Activated T-cell treated with anti-CD3 and anti-CD28 coated beads, Interleukin-2, amount 50 U/mL, for 72 hours (primary cell): Measurements from ENCODE around the gene CPO. TPM values are rescaled to one million over a fixed set of nuclear protein-coding genes. Genes with fewer than 3 reads are reported as not detected.
"Not testable (repeated sequence)": the region's sequence is repeated elsewhere in the genome, so short reads cannot be mapped to it uniquely, and the experiment has no call there.

Source experiments
- ATAC-seq, 2 donors: fragments of 150-1000 bp; cut with Tn5 transposase; replicated peaks in 1 of 2; 2 replicates each; pipeline ENCODE4 v1.10.0; 2021; ENCODE audit warnings: moderate library complexity in 2 of 2, mild to moderate bottlenecking in 1 of 2
- DNase-seq, 2 donors: peaks; one replicate each; pipeline ENCODE4 v3.0.0; 2021 to 2022; ENCODE audit warnings: mixed read lengths in 1 of 2
- H3K27ac Mint-ChIP-seq: one replicate; pipeline ENCODE4 v1.8.0; 2022; ENCODE audit warnings: mild to moderate bottlenecking, moderate library complexity, mixed read lengths
- H3K27me3 Mint-ChIP-seq: one replicate; pipeline ENCODE4 v1.8.0; 2022; ENCODE audit warnings: low read depth, mixed read lengths
- H3K36me3 Mint-ChIP-seq, 2 donors: one replicate each; pipeline ENCODE4 v1.8.0; 2022; ENCODE audit warnings: mixed read lengths in 2 of 2, mild to moderate bottlenecking in 1 of 2; ENCODE audit not compliant: insufficient read depth in 2 of 2
- H3K4me1 Mint-ChIP-seq: one replicate; pipeline ENCODE4 v1.8.0; 2022; ENCODE audit warnings: low read depth, mixed read lengths
- H3K4me3 Mint-ChIP-seq, 2 donors: one replicate each; pipeline ENCODE4 v1.8.0; 2022; ENCODE audit warnings: mild to moderate bottlenecking in 2 of 2, mixed read lengths in 2 of 2, moderate library complexity in 2 of 2
- H3K9me3 Mint-ChIP-seq, 2 donors: one replicate each; pipeline ENCODE4 v1.8.0; 2022; ENCODE audit warnings: mixed read lengths in 2 of 2
- total RNA-seq, 2 donors: library from RNA; stranded (reverse); gene quantifications; one replicate each; pipeline ENCODE4 v1.2.3, GENCODE V29; 2022

CPO gene
- total RNA-seq, 2 donors from 2014 or later: 0.21 TPM; not detected in 1

DNA sequence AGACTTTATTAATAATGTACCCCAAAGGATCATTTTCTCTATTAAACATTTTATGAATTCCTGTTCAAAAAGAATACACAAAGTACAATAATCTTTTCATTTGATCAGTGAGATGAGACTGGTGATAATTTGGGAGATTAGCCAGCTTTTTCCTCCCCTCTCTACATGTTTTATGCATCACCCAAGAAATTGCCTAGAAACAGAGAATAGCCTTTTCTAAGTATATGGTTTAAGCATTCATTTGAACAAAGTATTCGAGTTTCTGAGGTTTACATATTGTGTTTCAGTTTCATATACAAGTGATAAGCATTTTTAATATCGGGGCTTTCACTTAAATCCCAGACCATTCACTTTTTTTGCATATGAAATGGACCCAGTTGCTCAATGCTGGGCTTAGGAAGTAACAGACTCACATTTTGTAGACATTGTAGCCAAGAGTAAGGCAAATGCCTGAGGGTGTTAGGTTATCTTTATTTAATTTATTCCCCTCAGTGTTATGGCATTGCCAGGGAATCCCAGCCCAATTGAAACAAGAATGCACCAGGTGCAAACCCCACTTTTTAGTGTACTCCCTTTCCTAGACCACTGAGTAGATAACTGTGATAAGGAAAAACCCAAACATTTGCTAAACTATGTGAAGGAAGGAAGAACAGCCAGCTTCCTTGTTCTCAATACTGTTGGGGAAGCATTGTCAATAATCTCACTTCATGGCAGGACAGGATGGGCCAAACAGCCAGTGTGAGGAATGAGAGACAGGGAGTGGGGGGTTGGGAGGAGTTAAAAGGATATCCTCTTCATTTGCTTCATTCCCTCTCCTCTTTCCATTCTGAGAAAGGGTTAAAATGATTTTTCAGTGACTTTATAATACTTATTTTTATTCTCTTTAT is 3.5 kb downstream of the CPO start:
- no peak for DNase-seq
- Mint-ChIP-seq H3K36me3 (no peaks in the 10 kb centered on the region), H3K4me3 (no peak overlapping the region), H3K27ac (no peak overlapping the region), H3K9me3 (no peaks in the 10 kb centered on the region), H3K4me1 (peaks cover 2% of the 10 kb centered on the region), H3K27me3 (peaks cover under 1% of the 10 kb centered on the region)
- no peak for ATAC-seq

DNA sequence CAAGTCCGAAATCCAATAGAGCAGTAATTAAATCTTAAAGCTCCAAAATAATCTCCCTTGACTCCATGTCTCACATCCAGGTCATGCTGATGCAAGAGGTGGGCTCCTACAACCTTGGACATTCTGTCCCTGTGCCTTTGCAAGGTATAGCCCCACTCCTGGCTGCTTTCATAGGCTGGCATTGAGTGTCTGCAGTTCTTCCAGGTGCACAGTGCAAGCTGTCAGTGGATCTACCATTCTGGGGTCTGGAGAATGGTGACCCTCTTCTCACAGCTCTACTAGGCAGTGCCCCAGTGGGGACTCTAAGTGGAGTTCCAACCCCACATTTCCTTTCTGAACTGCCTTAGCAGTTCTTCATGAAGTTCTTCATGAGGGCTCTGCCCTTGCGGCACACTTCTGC is 14.1 kb downstream of the CPO start:
- H3K36me3 Mint-ChIP-seq: peaks cover 7 to 11% of the 10 kb centered on the region in 2 donors
- peaks cover 7 to 13% of the 10 kb centered on the region in 2 donors for H3K9me3 Mint-ChIP-seq
- H3K4me1 Mint-ChIP-seq, H3K27me3 Mint-ChIP-seq, H3K27ac Mint-ChIP-seq, H3K4me3 Mint-ChIP-seq, ATAC-seq, DNase-seq: not testable (repeated sequence)

DNA sequence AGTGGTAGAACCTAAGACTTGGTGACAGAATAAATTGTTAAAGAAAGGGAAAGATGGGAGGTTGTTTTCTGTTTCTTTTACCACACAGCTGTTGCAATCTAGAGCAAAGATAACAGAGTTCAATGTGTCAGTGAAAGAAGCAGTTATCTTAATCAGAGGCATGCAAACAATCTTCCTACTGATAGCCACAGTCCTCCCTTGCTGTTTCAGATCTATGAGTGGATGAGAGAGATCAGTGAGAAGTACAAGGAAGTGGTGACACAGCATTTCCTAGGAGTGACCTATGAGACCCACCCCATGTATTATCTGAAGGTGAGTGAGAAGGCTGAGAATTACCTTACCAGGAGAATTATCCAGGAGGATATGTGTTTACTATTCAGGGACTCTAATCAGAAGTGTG is 15.9 kb downstream of the CPO start:
- Mint-ChIP-seq H3K27me3 (no peaks in the 10 kb centered on the region), H3K4me1 (no peaks in the 10 kb centered on the region), H3K4me3 (no peak overlapping the region), H3K27ac (no peak overlapping the region), H3K36me3 (peaks cover 7 to 11% of the 10 kb centered on the region in 2 donors), H3K9me3 (peaks cover 7 to 10% of the 10 kb centered on the region in 2 donors)
- ATAC-seq (no peak), DNase-seq (no peak)

DNA sequence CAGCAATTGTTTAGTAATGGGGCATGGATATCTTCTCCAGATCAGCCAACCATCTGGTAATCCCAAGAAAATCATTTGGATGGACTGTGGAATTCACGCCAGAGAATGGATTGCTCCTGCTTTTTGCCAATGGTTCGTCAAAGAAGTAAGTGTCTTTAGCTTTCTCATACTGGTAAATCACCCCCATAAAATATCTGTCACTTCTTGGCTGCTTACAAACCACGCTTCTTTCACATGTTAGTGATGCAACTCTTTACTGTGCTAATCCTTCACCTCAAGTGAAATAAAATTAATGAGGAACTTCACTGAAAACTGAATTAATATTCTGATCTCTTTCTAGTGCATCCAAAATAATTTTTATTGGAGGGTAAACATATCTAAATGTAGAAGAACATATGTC is 18.9 kb downstream of the CPO start:
- Mint-ChIP-seq H3K4me1 (no peaks in the 10 kb centered on the region), H3K9me3 (peaks cover 7% of the 10 kb centered on the region in 2 donors), H3K27ac (no peak overlapping the region), H3K27me3 (no peaks in the 10 kb centered on the region), H3K36me3 (peaks cover 5 to 7% of the 10 kb centered on the region in 2 donors), H3K4me3 (no peak overlapping the region)
- no peak for DNase-seq
- ATAC-seq: no peak

DNA sequence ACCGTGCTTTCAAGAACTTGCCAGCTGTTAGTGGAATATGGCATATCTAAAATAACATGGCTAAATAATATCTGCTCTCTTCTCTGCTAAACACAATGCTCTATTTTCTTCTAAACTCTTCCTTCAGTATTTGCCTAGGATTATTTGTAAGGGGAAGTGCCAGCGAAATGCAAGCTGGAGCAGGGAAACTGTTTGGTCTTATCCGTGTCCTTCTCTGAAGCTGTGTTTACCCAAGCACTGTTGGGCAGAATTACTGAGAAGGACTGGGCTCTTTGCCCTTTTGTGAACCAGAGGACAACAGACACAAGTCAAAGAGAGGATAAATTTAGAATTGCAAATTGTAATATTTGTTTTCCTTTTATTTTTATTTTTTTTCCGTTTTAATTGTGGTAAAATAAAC is 23.6 kb downstream of the CPO start:
- DNase-seq (no peak), ATAC-seq (no peak)
- no peaks in the 10 kb centered on the region for H3K9me3 Mint-ChIP-seq
- H3K4me3 Mint-ChIP-seq: no peak overlapping the region
- H3K27me3 Mint-ChIP-seq: no peaks in the 10 kb centered on the region
- H3K36me3 Mint-ChIP-seq: no peaks in the 10 kb centered on the region
- H3K4me1 Mint-ChIP-seq: peaks cover 4% of the 10 kb centered on the region
- no peak overlapping the region for H3K27ac Mint-ChIP-seq

DNA sequence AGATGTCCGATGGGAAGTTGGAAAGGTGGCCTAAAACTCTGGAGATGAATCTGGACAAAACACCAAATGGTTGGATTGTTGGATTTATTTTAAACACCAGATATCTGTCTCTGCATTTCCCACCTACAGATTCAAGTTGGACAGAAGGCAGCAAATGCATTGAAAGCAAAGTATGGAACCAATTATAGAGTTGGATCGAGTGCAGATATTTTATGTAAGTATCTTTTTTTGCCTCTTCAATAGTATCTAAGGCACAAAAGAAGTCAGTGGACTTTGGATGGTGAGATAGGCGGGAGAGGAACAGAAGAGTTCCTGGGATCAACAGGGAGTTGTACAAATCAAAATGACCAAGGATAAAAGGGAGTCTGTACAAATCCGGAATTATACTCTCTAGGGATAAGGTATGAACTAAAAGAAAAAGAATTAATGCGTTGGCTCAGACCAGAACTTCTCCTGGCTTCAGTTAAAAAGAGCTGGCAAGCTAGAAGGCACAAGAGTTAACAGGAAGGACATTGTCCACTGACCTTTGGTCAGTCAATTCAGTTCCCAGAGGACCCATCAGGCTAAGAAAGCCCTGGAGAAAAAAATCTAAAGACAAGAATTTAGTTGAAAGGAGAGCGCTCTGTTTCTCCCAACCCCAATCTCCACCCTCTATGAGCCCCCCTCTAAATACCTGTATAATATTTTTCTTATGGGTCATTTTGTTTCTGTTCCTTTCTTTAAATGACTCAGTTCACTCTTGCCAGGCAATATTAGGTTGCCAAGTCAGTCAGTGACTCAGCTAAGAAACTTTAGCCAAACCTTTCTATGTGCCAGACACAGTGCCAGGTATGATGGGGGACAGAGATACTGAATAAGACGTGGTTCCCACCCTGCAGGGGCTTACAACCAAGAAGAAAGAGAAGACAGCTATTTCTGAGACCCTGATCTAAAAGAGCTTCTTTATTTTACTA is 29.1 kb downstream of the CPO start:
- no peaks in the 10 kb centered on the region for H3K9me3 Mint-ChIP-seq
- DNase-seq (no peak), ATAC-seq (no peak)
- no peak overlapping the region for H3K4me3 Mint-ChIP-seq
- H3K36me3 Mint-ChIP-seq: no peaks in the 10 kb centered on the region
- no peak overlapping the region for H3K27ac Mint-ChIP-seq
- H3K27me3 Mint-ChIP-seq: no peaks in the 10 kb centered on the region
- peaks cover 4% of the 10 kb centered on the region for H3K4me1 Mint-ChIP-seq

DNA sequence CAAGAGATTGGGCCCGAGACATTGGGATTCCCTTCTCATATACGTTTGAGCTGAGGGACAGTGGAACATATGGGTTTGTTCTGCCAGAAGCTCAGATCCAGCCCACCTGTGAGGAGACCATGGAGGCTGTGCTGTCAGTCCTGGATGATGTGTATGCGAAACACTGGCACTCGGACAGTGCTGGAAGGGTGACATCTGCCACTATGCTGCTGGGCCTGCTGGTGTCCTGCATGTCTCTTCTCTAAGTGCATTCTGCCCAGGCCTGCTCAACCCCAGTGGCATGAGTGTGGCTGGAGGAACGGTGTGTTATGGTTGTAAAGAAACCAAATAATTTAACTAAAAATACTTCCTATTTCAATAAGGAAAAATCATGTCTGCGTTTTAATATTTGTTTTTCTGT is 29.9 kb downstream of the CPO start:
- peaks cover 3% of the 10 kb centered on the region for H3K4me1 Mint-ChIP-seq
- no peaks in the 10 kb centered on the region for H3K36me3 Mint-ChIP-seq
- DNase-seq (no peak), ATAC-seq (no peak)
- H3K27ac Mint-ChIP-seq: no peak overlapping the region
- H3K4me3 Mint-ChIP-seq: no peak overlapping the region
- no peaks in the 10 kb centered on the region for H3K27me3 Mint-ChIP-seq
- no peaks in the 10 kb centered on the region for H3K9me3 Mint-ChIP-seq

DNA sequence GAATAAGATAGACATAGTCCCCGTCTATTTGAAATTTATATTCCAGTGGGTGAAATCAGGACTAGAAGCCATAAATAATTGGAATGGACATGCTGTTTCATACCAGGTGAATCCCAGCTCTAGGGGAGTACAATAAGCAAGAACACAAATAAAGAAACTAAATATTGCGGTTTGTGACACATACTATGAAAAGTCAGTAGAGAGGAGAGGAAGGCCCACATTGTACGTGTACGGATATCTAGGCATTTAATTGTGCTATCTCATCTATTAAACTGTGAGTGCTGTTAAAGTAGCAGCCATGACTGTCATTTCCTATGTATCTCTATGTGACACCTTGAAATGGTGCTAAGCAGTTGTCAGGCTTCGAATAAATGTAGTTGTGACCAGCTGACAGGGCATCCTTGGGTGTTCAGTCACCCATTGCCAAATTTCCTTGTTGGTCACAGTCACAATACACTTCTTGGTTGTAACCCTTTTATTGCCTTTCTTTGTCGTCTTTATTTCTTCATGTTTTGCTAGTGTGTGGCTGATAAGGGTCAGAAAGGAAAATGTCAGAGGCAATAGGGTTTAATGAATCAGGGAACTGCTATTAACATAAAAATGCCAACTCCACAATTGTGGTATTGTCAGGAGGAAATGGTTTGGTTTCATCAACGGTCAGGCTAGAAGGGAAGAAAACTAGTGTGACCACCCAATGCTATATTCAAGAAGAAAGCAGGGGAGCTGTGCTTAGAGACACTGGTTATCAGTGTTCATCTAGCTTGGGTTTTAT is 31.5 kb downstream of the CPO start:
- H3K4me1 Mint-ChIP-seq: no peaks in the 10 kb centered on the region
- no peaks in the 10 kb centered on the region for H3K9me3 Mint-ChIP-seq
- no peaks in the 10 kb centered on the region for H3K36me3 Mint-ChIP-seq
- H3K4me3 Mint-ChIP-seq: no peak overlapping the region
- H3K27me3 Mint-ChIP-seq: no peaks in the 10 kb centered on the region
- no peak overlapping the region for H3K27ac Mint-ChIP-seq
- DNase-seq: no peak
- no peak for ATAC-seq

DNA sequence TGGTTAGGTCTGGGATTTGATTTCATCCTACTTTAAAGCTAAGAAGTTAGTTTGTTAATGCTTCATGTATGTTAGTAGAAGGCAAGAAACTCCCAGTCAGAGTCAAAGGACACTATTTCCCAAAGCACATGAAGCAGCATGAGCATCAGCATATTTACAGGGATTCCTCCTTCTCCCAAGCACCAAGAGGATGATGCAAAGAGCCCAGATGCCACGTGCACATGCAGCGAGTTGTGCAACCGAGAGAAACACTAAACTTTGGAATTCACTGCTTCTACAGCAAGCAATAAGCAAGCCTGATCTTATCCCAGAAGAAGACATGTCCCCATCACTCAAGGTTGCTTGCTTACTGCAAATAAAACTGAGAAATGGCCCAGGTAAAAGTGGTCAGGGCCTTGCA is 32.5 kb downstream of the CPO start:
- H3K27me3 Mint-ChIP-seq: no peaks in the 10 kb centered on the region
- H3K36me3 Mint-ChIP-seq: no peaks in the 10 kb centered on the region
- DNase-seq (no peak), ATAC-seq (no peak)
- no peak overlapping the region for H3K27ac Mint-ChIP-seq
- no peak overlapping the region for H3K4me3 Mint-ChIP-seq
- no peaks in the 10 kb centered on the region for H3K4me1 Mint-ChIP-seq
- no peaks in the 10 kb centered on the region for H3K9me3 Mint-ChIP-seq

DNA sequence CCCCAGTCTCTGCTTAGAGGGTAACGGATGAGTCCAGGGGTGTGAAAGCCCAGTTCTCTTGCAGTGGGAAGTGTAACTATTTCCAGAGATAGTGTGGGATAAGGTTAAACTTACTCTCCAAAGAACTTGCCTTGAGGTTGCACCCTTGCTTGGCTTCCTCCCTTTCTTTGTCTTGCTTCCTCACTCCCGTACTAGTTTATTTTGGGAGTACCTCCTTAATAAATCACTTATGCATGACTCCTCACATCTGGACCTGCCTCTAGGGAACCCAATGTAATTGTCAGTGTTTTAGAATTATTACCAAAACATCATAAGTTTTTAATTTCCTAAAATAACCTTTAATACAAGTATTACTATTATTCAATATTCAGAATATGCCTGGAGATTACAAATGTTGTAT is 35.2 kb downstream of the CPO start:
- H3K36me3 Mint-ChIP-seq: no peaks in the 10 kb centered on the region
- no peak overlapping the region for H3K27ac Mint-ChIP-seq
- ATAC-seq (no peak), DNase-seq (no peak)
- no peak overlapping the region for H3K4me3 Mint-ChIP-seq
- H3K4me1 Mint-ChIP-seq: no peaks in the 10 kb centered on the region
- H3K27me3 Mint-ChIP-seq: peaks cover 8% of the 10 kb centered on the region
- no peaks in the 10 kb centered on the region for H3K9me3 Mint-ChIP-seq

DNA sequence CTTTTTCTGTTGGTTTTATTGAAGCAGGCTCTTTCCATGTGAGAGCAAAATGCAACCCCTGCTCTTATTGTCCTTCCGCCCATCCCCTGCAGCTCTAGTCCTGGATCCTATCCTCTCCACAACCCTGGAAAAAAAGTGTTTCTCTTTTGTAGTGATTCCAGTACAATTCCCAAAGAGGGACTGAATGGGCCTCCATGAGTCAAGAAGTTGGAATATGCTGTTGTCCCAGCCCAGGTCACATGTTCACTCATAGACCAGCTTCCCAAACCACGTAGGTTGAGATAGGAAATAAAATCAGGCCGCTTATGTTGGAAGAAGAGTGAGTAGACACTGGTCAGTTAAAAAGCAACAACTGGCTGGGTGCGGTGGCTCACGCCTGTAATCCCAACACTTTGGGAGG is 39.4 kb downstream of the CPO start:
- DNase-seq: no peak
- H3K4me1 Mint-ChIP-seq: peaks cover 16% of the 10 kb centered on the region
- no peak overlapping the region for H3K4me3 Mint-ChIP-seq
- no peaks in the 10 kb centered on the region for H3K9me3 Mint-ChIP-seq
- H3K36me3 Mint-ChIP-seq: no peaks in the 10 kb centered on the region
- H3K27ac Mint-ChIP-seq: no peak overlapping the region
- H3K27me3 Mint-ChIP-seq: peaks cover 15% of the 10 kb centered on the region
- no peak for ATAC-seq

DNA sequence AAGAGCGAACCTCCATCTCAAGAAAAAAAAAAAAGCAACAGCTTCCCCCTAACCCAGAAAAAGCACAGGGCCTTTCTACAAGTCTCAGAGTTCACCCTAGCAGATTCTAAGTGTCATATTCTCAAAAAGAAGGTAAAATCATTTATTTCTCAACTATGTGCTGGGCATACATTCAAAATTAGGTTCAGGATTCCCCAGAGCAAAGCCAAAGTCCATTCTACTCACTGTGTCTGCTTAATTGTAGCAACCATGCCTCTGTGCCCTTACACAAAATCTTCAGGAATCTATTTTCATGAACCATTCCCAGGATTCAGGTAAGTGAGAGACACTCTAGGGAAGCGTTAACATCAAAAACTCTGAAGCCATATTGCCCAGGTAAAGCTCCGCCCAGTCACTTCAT is 40.0 kb downstream of the CPO start:
- peaks cover 15% of the 10 kb centered on the region for H3K27me3 Mint-ChIP-seq
- H3K27ac Mint-ChIP-seq: no peak overlapping the region
- H3K9me3 Mint-ChIP-seq: no peaks in the 10 kb centered on the region
- no peaks in the 10 kb centered on the region for H3K36me3 Mint-ChIP-seq
- H3K4me3 Mint-ChIP-seq: no peak overlapping the region
- peaks cover 19% of the 10 kb centered on the region for H3K4me1 Mint-ChIP-seq
- ATAC-seq (no peak), DNase-seq (no peak)

DNA sequence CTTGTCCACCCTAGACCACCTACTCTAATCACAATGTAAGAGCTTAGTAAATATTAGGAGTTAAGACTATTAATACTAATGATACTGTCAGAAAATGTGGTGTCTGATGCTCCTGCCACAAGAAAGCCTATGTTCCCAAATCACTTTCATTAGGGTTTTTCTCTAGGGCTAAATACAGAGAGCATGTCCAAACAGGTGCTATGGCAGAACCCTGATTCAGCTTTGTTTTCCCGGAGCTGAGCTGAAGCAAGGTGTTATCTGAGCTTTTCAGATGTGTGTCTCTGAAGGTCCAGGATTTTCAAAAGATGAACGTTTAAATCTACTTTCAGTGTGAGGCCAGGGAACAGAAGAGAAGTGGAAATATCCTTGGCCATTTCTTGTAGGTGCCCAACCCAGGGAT is 40.6 kb downstream of the CPO start:
- Mint-ChIP-seq H3K9me3 (no peaks in the 10 kb centered on the region), H3K27ac (no peak overlapping the region), H3K36me3 (no peaks in the 10 kb centered on the region), H3K4me1 (peaks cover 19% of the 10 kb centered on the region), H3K4me3 (no peak overlapping the region), H3K27me3 (peaks cover 15% of the 10 kb centered on the region)
- DNase-seq (no peak), ATAC-seq (no peak)
